HFF-Myc (cell line): ENCODE results near the gene PTPMT1.
A peak's percentile ranks its signal among the peaks of the same experiment; 100 is the strongest.

Experiments used
- DNase-seq: peaks from one replicate; pipeline ENCODE4 v3.0.0-alpha.2; 2011; ENCODE audit warnings: low read depth; ENCODE audit errors: extremely low read depth
- H3K4me3 ChIP-seq: replicated peaks from 2 replicates; pipeline ENCODE4 v1.5.1; 2011; ENCODE audit warnings: low read depth, mild to moderate bottlenecking, control low read depth, low read length
- CTCF ChIP-seq: IDR thresholded peaks from 2 replicates; pipeline ENCODE4 v1.5.1; 2012; ENCODE audit warnings: mild to moderate bottlenecking, low read depth, low read length, control low read depth; ENCODE audit errors: missing control alignments

Gene PTPMT1

GRCh38 chr11:47564933-47565339 lies 463 bp upstream of the PTPMT1 start:
- TF ChIP-seq CTCF = no peak
- no peak for DNase-seq
- peak overlapping the region; percentile 95 for H3K4me3 ChIP-seq

- no peak for TF ChIP-seq CTCF
- H3K4me3 ChIP-seq = peak overlapping the region; percentile 95
- DNase-seq = no peak
Observed at GRCh38 chr11:47566149-47566698, 825 bp downstream of the PTPMT1 start.

GRCh38 chr11:47569646-47570045 lies 4.2 kb downstream of the PTPMT1 start:
- TF ChIP-seq CTCF = no peak
- no peak for DNase-seq
- no peak overlapping the region for H3K4me3 ChIP-seq

- DNase-seq = no peak
- TF ChIP-seq CTCF = no peak
- no peak overlapping the region for H3K4me3 ChIP-seq
Observed at GRCh38 chr11:47570651-47571356, 5.4 kb downstream of the PTPMT1 start.

- no peak overlapping the region for H3K4me3 ChIP-seq
- TF ChIP-seq CTCF = no peak
- no peak for DNase-seq
Observed at GRCh38 chr11:47571357-47571729, 5.9 kb downstream of the PTPMT1 start.

- TF ChIP-seq CTCF = no peak
- no peak overlapping the region for H3K4me3 ChIP-seq
- DNase-seq = no peak
Observed at GRCh38 chr11:47571895-47572294, 6.5 kb downstream of the PTPMT1 start.
